HG03442 (cell line): Measurements from ENCODE around the gene ERG.

Source experiments
- ATAC-seq: cut with Tn5 transposase; IDR thresholded peaks from one replicate; pipeline ENCODE4 v1.9.1; 2021; ENCODE audit warnings: mild to moderate bottlenecking, moderate library complexity; ENCODE audit not compliant: unreplicated experiment

Gene ERG

GRCh38 chr21:38498057-38498833 is at the start of gene ERG:
Gene ERG (minus strand): TSS chr21:38498477. CDS start chr21:38498380, 97 bp downstream.
- no peak for ATAC-seq

GRCh38 chr21:38544661-38545060 is 46.4 kb upstream of the ERG start:
- no peak for ATAC-seq

GRCh38 chr21:38542263-38542662 is 44.0 kb upstream of the ERG start:
- no peak for ATAC-seq

- no peak for ATAC-seq
Observed at GRCh38 chr21:38538353-38538752, 40.1 kb upstream of the ERG start.

GRCh38 chr21:38534591-38534990 is 36.3 kb upstream of the ERG start:
- no peak for ATAC-seq

GRCh38 chr21:38533887-38534286 is 35.6 kb upstream of the ERG start:
- no peak for ATAC-seq

GRCh38 chr21:38531591-38531990 is 33.3 kb upstream of the ERG start:
- no peak for ATAC-seq

GRCh38 chr21:38531039-38531541 is 32.8 kb upstream of the ERG start:
- no peak for ATAC-seq

GRCh38 chr21:38527737-38528136 is 29.5 kb upstream of the ERG start:
- no peak for ATAC-seq

GRCh38 chr21:38525454-38525853 is 27.2 kb upstream of the ERG start:
- no peak for ATAC-seq

- ATAC-seq: no peak
Observed at GRCh38 chr21:38524168-38525153, 26.2 kb upstream of the ERG start.

- ATAC-seq: no peak
Observed at GRCh38 chr21:38520511-38520910, 22.2 kb upstream of the ERG start.

- no peak for ATAC-seq
Observed at GRCh38 chr21:38511662-38512243, 13.5 kb upstream of the ERG start.

GRCh38 chr21:38511198-38511597 is 12.9 kb upstream of the ERG start:
- ATAC-seq: no peak

GRCh38 chr21:38507374-38507942 is 9.2 kb upstream of the ERG start:
- no peak for ATAC-seq

GRCh38 chr21:38506661-38507281 is 8.5 kb upstream of the ERG start:
- ATAC-seq: no peak

GRCh38 chr21:38505654-38506523 is 7.6 kb upstream of the ERG start:
- no peak for ATAC-seq

- ATAC-seq: no peak
Observed at GRCh38 chr21:38504066-38504465, 5.8 kb upstream of the ERG start.

- no peak for ATAC-seq
Observed at GRCh38 chr21:38503583-38503982, 5.3 kb upstream of the ERG start.
